ENCODE measurements around the gene ERC2. TPM values are rescaled to one million over a fixed set of nuclear protein-coding genes. Genes with fewer than 3 reads are reported as not detected.

The ERC2 gene
- total RNA-seq, 1 donor, result 0.43 TPM

DNA sequence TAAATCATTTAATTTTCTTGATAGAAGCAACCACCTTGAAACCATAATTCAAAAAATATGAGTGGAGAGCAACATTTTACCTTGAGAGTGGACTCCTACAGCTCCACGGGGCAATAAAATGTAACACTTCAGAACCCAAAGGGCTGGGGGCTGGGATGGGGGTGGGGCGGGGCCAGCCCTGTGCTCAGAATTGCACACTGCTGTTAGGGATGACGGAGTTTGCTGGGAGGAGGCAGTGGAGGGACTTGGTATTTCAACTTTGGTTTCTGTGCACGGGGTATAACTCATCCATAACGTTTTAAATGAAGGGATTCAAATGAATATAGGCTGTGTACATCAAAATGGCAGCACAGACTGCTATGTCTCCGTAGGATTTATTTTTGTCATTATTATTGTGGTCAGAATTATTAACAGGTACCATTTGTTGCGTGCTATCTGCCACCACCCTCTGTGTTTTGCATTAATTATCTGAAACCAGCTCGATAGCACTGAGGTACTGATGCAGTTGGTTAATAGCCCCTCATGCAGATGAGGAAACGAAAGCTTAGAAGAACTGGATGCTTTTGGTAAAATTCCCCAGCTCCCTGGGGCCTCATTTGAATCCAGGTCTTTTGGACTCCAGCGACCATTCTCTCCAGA, 951.8 kb downstream of the ERC2 start:
- no peak for DNase-seq (ENCODE audit: low read depth)
- no peak for TF ChIP-seq CTCF (IDR thresholded peaks at IDR 0.05; ENCODE audit: insufficient read depth, low read depth, low read length)
- H3K4me3 ChIP-seq (ENCODE audit: low read depth, low read length), result no peak overlapping the region

GRCh38 chr3:55515550-55516246, 952.6 kb downstream of the ERC2 start:
- peak; percentile 6 for TF ChIP-seq CTCF (IDR thresholded peaks at IDR 0.05; ENCODE audit: insufficient read depth, low read depth, low read length)
- H3K4me3 ChIP-seq (ENCODE audit: low read depth, low read length), result no peak overlapping the region

DNA sequence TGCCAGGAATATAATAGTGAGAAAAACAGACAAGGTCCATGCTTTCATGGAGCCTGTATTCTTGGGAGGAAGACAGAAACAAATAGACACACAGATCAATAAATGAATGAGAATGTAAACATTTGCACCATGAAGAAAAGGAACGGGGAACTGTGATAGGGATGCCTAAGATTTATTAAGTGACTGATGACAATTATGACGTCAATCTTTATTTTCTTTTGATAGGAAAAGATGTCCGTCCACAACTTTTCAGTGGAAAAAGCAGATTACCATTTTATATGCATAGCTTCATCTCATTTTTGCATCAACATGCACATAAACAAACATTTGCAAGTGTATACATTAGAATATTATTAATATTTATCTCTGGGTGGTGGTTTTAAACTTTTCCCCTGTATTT, 953.3 kb downstream of the ERC2 start:
- H3K4me3 ChIP-seq (ENCODE audit: low read depth, low read length), result no peak overlapping the region
- DNase-seq (ENCODE audit: low read depth), result no peak
- no peak for TF ChIP-seq CTCF (IDR thresholded peaks at IDR 0.05; ENCODE audit: insufficient read depth, low read depth, low read length)

More at GRCh38 chr3:55515550-55516246, 952.6 kb downstream of the ERC2 start:
- DNase-seq (ENCODE audit: low read depth), result no peak

- no peak for TF ChIP-seq CTCF (IDR thresholded peaks at IDR 0.05; ENCODE audit: insufficient read depth, low read depth, low read length)
- no peak for DNase-seq (ENCODE audit: low read depth)
- no peak overlapping the region for H3K4me3 ChIP-seq (ENCODE audit: low read depth, low read length)
These were observed 955.5 kb downstream of the ERC2 start for GRCh38 chr3:55512571-55513343.

- peak; percentile 53 for DNase-seq (ENCODE audit: low read depth)
- H3K4me3 ChIP-seq (ENCODE audit: low read depth, low read length), result no peak overlapping the region
These were observed 956.2 kb downstream of the ERC2 start for GRCh38 chr3:55511895-55512570.

More at GRCh38 chr3:55511895-55512570, 956.2 kb downstream of the ERC2 start:
- no peak for TF ChIP-seq CTCF (IDR thresholded peaks at IDR 0.05; ENCODE audit: insufficient read depth, low read depth, low read length)

Data from fibroblast of villous mesenchyme (primary cell).